ENCODE results near the gene SMAD1.

- TF ChIP-seq SMC3 (IDR thresholded peaks at IDR 0.05; ENCODE audit: low read depth, low read length) (no peak), CTCF (conservative IDR thresholded peaks at IDR 0.05; ENCODE audit: low read depth, low read length) (no peak), POLR2A (IDR thresholded peaks at IDR 0.05; ENCODE audit: low read depth, low read length) (peak; percentile 57; the same call in 1 of the 2 replicates), RFX5 (IDR thresholded peaks at IDR 0.05; ENCODE audit: low read depth, low read length) (no peak), MXI1 (IDR thresholded peaks at IDR 0.05; ENCODE audit: borderline replicate concordance, low read depth, low read length) (no peak), ELK1 (IDR thresholded peaks at IDR 0.05; ENCODE audit: borderline replicate concordance, low read depth, low read length) (no peak), RAD21 (IDR thresholded peaks at IDR 0.05; ENCODE audit: low read length) (no peak), BHLHE40 (IDR thresholded peaks at IDR 0.05; ENCODE audit: low read depth, low read length) (peak; percentile 50; the same call in 1 of the 2 replicates), MAFK (IDR thresholded peaks at IDR 0.05; ENCODE audit: low read depth, low read length) (peak; percentile 28; the same call in 1 of the 2 replicates)
Measured at GRCh38 chr4:145481164-145481941, at the start of gene SMAD1.
